ENCODE results near the gene PLA2G2D.

DNA sequence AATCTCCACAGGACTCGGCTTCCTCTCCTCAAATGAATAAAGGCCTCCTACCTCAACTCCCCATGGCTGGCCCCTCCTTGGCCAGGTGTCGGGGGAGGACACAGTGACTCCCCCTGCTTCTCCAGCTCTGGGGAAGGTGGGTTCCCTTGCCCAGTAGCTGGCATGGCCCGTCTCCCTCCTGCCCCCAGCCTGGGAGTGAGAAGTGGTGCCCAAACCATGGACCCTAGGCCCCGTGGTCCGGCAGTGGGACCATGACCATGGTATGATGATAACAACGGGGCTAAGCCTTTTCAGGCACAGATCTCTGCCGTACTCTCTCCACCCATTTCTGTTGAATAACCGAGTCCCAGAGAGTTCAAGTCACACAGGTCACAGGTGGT, 31.0 kb upstream of the PLA2G2D start:
- no peak for TF ChIP-seq POLR2A (IDR thresholded peaks at IDR 0.05)
- TF ChIP-seq, protein P1, sequence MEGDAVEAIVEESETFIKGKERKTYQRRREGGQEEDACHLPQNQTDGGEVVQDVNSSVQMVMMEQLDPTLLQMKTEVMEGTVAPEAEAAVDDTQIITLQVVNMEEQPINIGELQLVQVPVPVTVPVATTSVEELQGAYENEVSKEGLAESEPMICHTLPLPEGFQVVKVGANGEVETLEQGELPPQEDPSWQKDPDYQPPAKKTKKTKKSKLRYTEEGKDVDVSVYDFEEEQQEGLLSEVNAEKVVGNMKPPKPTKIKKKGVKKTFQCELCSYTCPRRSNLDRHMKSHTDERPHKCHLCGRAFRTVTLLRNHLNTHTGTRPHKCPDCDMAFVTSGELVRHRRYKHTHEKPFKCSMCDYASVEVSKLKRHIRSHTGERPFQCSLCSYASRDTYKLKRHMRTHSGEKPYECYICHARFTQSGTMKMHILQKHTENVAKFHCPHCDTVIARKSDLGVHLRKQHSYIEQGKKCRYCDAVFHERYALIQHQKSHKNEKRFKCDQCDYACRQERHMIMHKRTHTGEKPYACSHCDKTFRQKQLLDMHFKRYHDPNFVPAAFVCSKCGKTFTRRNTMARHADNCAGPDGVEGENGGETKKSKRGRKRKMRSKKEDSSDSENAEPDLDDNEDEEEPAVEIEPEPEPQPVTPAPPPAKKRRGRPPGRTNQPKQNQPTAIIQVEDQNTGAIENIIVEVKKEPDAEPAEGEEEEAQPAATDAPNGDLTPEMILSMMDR (IDR thresholded peaks at IDR 0.05) = no peak
